Mesothelial cell of epicardium (in vitro differentiated cells): Measurements from ENCODE around the gene CRTC1. TPM values are rescaled to one million over a fixed set of nuclear protein-coding genes. Genes with fewer than 3 reads are reported as not detected.

Experiments
- DNase-seq, 2 experiments: peaks; one replicate each; pipeline ENCODE4 v3.0.0; 2021; ENCODE audit warnings: low spot score in 2 of 2; ENCODE audit not compliant: unreplicated experiment in 2 of 2
- H3K27ac Mint-ChIP-seq: 2 replicates; pipeline ENCODE4 v1.8.0; 2021; ENCODE audit warnings: mixed read lengths
- H3K27me3 Mint-ChIP-seq: 2 replicates; pipeline ENCODE4 v1.8.0; 2021; ENCODE audit warnings: low read depth, mixed read lengths
- H3K36me3 Mint-ChIP-seq: 2 replicates; pipeline ENCODE4 v1.8.0; 2021; ENCODE audit warnings: mixed read lengths
- H3K4me1 Mint-ChIP-seq: 2 replicates; pipeline ENCODE4 v1.8.0; 2021; ENCODE audit warnings: mixed read lengths
- H3K4me3 Mint-ChIP-seq: 2 replicates; pipeline ENCODE4 v1.8.0; 2021; ENCODE audit warnings: mild to moderate bottlenecking, moderate library complexity, mixed read lengths
- H3K9me3 Mint-ChIP-seq: 2 replicates; pipeline ENCODE4 v1.8.0; 2021; ENCODE audit warnings: mixed read lengths
- total RNA-seq: library from RNA; stranded (reverse); gene quantifications from 3 replicates; pipeline ENCODE4 v1.2.1, GENCODE V29; 2021
- TF ChIP-seq, protein P1 (sequence below): fragments of 200-600 bp; sonication (generic); IDR thresholded peaks from one replicate; pipeline ENCODE4 v1.5.0; 2021; ENCODE audit warnings: antibody characterized with exemption; ENCODE audit not compliant: unreplicated experiment

Gene CRTC1
- total RNA-seq, 1 donor from 2014 or later: 31.9 TPM

DNA sequence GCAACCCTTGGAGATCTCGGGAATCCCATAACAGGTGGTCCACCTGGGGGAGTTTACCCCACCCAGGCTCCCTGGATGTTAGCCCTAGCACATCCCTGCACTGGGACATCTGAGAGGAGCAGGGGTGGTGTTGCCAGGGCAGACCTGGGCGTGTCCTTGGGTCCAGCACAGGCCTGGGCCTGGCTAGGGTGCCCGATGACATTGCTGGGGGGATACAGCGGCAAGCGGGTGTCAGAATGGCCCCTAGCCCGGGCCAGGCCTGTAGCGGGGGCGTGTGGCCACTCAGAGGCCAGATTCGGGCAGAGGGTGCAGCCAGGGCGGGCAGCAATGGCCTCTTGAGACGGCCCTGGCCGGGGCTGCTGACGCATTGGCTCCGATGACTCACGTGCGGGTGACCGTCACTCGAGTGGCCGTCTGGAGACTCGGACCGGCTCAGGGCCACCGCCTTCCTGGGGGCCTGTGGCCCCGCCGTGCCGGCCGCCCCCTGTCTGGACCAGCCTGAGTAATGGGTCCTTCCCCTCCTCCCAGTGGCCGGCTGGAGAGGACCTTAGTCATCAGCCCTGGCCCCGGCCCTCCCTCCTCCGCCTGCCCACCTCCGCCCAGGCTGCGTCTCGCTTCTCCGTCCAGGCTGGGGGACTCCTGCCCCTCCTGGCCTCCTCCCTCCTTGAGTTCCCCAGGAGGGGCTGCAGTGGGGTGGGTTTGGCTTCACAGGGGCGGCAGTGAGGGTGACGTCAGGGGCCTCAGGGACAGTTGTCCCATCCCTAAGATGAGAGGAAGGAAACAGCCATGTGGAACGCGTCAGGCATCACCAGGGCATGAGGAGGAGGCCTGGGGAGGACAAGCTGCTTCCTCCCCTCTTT lies 23.2 kb upstream of the CRTC1 start:
- H3K27me3 Mint-ChIP-seq: no peaks in the 10 kb centered on the region
- no peak overlapping the region for H3K4me3 Mint-ChIP-seq
- H3K4me1 Mint-ChIP-seq: peaks cover 28% of the 10 kb centered on the region
- no peak overlapping the region for H3K27ac Mint-ChIP-seq
- no peaks in the 10 kb centered on the region for H3K36me3 Mint-ChIP-seq
- TF ChIP-seq, protein P1, sequence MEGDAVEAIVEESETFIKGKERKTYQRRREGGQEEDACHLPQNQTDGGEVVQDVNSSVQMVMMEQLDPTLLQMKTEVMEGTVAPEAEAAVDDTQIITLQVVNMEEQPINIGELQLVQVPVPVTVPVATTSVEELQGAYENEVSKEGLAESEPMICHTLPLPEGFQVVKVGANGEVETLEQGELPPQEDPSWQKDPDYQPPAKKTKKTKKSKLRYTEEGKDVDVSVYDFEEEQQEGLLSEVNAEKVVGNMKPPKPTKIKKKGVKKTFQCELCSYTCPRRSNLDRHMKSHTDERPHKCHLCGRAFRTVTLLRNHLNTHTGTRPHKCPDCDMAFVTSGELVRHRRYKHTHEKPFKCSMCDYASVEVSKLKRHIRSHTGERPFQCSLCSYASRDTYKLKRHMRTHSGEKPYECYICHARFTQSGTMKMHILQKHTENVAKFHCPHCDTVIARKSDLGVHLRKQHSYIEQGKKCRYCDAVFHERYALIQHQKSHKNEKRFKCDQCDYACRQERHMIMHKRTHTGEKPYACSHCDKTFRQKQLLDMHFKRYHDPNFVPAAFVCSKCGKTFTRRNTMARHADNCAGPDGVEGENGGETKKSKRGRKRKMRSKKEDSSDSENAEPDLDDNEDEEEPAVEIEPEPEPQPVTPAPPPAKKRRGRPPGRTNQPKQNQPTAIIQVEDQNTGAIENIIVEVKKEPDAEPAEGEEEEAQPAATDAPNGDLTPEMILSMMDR: no peak
- H3K9me3 Mint-ChIP-seq: no peaks in the 10 kb centered on the region
- no peak for DNase-seq

DNA sequence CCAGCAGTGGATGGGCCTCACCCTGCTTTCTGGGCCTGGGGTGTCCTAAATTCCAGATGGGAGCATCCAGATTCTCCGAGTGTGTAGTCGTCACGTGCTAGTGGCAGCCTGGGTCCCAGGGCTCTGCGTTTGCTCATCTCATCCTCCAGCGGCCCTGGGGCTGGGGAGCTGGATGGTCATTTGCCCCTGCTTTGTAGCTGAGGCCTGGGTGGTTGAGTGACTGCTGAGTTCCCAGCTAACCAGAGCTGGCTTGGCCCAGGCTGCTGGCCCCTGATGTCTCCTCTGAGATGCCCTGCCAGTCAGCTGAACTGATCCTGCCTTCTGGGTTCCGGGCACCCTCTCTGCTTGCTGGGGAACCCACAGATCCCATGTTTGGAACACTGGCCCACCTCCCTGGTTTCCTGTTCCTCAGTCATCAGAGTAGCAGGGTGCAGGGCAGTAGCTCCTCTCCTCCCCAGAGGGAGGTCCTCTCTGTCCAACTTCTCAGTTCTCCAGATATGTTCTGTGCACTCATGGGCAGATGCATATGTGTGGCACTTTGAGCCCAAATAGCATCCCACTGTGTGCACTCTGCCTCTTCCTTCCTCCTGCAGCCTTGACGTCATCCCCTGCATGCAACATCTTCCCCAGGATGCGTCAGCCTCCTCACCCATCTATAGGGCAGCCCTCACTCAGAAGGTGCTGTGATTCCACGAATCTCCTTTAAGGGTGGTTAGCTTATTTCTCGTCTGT lies 22.4 kb upstream of the CRTC1 start:
- no peaks in the 10 kb centered on the region for H3K27me3 Mint-ChIP-seq
- no peaks in the 10 kb centered on the region for H3K36me3 Mint-ChIP-seq
- no peak overlapping the region for H3K27ac Mint-ChIP-seq
- peaks cover 28% of the 10 kb centered on the region for H3K4me1 Mint-ChIP-seq
- TF ChIP-seq, protein P1: no peak
- DNase-seq: no peak
- H3K9me3 Mint-ChIP-seq: no peaks in the 10 kb centered on the region
- no peak overlapping the region for H3K4me3 Mint-ChIP-seq

DNA sequence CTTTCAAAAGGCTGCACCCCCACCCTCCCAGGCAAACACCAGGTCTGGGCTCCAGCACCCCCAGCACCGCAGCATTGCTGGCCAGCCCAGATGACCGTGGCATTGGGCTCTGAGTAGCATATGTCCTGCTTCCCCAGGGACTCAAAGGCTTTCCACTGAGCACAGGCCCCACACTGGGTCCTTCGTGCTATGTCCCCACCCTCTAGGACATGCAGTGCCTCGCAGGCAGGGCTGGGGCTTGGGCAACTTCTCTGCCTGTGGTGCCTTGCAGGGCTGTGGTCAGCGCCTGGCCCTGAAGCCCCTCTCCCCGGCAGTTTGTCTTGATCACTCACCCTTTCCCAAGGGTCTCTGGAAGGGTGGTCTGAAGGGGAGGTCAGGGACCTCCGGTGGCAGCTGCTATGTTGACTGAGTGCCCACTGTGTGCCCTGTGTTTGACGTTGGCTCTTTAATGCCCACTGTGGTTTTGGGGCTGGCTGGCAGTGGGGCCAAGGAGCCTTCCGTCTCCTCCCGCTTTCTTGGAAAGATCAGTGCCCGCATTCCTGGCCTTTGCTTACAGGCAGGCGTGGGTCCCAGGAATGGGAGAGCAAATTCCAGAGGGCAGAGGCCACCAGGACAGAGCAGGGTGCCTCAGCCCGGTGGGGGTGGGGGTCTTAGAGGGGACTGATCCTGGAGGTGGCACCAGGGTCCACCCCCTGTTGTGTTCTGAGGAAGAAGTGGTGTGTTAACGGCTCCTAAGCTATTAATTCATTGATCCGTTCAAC lies 20.3 kb upstream of the CRTC1 start:
- no peak overlapping the region for H3K27ac Mint-ChIP-seq
- no peaks in the 10 kb centered on the region for H3K9me3 Mint-ChIP-seq
- peaks cover 4% of the 10 kb centered on the region for H3K36me3 Mint-ChIP-seq
- no peak for DNase-seq
- no peaks in the 10 kb centered on the region for H3K27me3 Mint-ChIP-seq
- peaks cover 15% of the 10 kb centered on the region for H3K4me1 Mint-ChIP-seq
- no peak overlapping the region for H3K4me3 Mint-ChIP-seq
- TF ChIP-seq, protein P1: no peak

DNA sequence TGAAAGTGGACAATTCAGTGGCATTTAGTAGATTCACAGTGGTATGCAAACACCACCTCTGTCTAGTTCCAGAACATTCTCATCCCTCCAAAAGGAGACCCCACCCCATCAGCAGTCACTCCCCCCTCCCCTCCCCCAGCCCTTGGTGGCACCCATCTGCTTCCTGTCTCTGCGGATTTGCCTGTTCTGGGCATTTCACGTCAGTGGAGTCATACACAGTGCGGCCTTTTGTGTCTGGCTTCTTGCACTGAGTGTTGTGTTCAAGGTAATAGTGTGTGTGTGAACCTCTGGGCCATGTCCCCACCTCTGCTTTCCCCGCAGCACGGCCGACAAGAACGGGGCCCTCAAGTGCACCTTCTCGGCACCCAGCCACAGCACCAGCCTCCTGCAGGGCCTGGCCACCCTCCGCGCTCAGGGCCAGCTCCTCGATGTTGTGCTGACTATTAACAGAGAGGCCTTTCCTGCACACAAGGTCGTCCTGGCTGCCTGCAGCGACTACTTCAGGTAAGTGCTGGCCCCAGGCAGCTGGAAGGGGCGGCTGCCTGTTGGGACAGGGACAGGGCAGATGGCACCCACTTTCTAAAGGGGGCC lies 19.4 kb upstream of the CRTC1 start:
- Mint-ChIP-seq H3K36me3 (peaks cover 4% of the 10 kb centered on the region), H3K4me3 (no peak overlapping the region), H3K27me3 (no peaks in the 10 kb centered on the region), H3K4me1 (peaks cover 7% of the 10 kb centered on the region), H3K27ac (no peak overlapping the region), H3K9me3 (no peaks in the 10 kb centered on the region)
- TF ChIP-seq, protein P1: no peak
- no peak for DNase-seq

DNA sequence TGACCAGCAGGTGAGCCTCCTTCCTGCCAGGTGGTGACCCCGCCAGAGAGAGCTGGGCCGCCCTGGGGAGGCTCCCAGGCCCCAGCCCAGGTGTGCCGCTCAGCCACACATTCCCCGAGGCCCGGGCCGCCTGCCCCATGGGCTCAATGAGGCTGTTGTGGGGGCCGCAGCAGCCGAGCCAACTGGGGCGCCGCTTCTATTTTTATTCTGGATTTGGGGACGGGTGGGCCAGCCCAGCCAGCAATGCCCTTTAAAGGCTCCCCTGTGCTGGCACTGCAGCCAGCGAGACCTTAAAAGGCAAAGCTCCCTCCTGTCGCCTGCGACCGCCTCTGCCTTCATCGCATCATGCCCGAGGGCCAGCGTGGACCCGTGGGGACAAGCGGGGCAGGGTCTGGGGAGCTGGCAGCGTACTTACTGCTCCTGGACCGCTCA lies 17.7 kb upstream of the CRTC1 start:
- TF ChIP-seq, protein P1: no peak
- Mint-ChIP-seq H3K9me3 (no peaks in the 10 kb centered on the region), H3K27ac (no peak overlapping the region), H3K4me1 (no peaks in the 10 kb centered on the region), H3K27me3 (no peaks in the 10 kb centered on the region), H3K36me3 (peaks cover 12% of the 10 kb centered on the region), H3K4me3 (no peak overlapping the region)
- no peak for DNase-seq
